G401.6 (cell line): ENCODE results near the gene SLC25A20.
"Not testable (repeated sequence)": the region's sequence is repeated elsewhere in the genome, so short reads cannot be mapped to it uniquely, and the experiment has no call there.

Source experiments
- FAIRE-seq: peaks from 2 replicates; lab custom pipeline; 2012; peaks lifted over from hg19 to GRCh38; lab: Jason Lieb, UNC

Gene SLC25A20

DNA sequence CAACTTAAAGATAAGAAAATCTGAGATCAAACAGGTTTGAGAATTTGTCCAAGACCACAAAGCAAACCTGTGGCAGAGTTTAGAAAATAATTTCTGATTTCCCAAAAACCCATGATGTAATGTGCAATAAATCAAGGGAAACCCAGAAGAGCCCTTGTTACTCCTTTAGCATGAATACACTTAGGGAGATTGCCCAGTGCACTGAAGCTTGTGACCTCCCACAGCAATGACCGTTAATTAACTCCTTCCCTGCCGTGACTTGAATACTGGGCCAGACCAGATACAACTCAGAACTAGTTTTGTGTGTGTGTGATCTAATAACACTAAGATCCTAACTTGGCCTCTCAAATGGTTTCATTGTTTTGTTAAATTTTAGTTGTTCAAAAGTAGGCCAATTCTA lies 53.5 kb downstream of the SLC25A20 start:
- FAIRE-seq, result no peak

- FAIRE-seq, result no peak
Measured at GRCh38 chr3:48837163-48837562, 61.5 kb downstream of the SLC25A20 start.

DNA sequence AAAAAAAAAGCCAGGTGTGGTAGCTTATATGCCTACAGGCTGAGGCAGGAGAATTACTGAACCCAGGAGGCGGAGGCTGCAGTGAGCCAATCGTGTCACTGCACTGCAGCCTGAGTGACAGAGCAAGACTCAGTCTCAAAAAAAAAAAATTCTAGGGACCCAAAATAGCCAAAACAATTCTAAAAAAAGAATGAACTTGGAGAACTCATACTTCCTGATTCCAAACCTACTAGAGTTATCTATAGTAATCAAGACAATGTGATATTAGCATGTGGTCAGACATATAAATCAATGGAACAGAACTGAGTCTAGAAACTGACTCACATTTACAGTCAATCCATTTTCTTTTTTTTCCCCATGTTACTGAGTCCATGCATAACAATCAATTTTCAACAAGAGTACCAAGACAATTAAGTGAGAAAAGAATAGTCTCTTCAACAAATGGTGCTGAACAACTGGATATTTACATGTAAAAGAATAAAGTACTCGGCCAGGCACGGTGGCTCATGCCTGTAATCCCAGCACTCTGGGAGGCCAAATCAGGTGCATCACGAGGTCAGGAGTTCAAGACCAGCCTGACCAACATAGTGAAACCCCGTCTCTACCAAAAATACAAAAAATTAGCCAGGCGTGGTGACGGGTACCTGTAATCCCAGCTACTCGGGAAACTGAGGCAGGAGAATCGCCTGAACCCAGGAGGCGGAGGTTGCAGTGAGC lies 62.9 kb downstream of the SLC25A20 start:
- FAIRE-seq, result no peak

DNA sequence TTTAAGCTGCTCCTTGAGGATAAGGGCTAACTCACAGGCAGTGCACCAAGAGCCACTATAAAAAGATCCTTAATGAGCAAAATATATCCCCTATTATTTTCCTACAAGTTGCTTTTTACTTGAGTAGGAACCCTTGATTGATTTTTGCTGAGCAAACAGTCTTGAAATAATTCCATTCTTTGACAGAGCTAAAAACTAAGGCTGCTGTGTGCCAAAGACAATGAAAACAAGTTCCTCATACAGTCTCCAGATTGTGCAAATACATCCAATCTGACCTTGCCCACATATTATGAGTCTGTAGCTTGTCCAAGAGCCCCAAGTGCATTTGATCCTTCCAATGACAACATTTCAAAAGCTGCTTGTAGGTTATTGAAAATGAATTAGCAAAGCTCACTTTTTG lies 66.0 kb downstream of the SLC25A20 start:
- FAIRE-seq, result no peak

DNA sequence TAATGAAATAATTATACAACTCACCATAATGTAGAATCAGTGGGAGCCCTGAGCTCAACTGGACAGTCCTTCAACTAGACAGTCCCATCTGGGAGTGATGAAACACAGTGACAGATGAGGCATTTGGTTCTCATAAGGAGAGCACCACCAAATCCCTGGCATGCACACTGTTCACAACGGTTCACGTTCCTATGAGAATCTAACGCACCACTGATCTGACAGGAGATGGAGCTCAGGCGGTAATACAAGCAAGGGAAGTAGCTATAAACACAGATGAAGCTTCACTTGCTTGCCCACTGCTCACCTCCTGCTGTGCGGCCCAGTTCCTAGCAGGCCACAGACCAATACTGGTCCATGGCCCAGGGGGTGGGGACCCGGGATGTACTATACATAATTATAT lies 68.0 kb downstream of the SLC25A20 start:
- FAIRE-seq, result no peak

DNA sequence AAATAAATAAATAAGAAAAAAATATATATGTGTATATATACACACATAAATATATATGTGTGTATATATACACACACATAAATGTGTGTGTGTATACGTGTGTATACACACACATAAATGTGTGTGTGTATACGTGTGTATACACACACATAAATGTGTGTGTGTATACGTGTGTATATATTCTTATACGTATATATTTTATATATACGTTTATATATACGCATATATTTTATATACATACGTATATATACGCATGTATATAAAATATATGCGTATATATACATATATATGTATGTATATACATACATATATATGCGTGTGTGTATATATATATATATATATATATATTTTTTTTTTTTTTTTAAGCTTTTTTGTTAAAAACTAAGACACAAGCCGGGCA lies 69.2 kb downstream of the SLC25A20 start:
- FAIRE-seq, result not testable (repeated sequence)

- FAIRE-seq, result not testable (repeated sequence)
Measured at GRCh38 chr3:48827874-48828273, 70.8 kb downstream of the SLC25A20 start.

DNA sequence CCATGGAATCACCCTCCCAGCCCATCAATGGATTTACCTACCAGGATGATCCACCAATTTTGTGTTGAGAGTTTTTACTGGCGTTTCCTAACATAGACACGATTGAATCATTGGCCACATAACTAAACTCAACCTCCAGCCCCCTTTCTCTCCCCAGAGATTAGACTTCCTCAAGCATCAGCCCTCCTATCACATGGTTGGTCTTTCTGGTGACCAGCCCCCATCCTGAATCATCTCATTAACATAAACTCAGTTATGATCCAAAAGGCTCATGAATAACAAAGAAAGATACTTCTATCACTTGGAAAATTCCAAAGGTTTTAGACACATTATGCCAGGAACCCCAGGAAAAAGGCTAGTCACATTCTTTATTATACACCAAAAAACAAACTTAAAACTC lies 72.2 kb downstream of the SLC25A20 start:
- no peak for FAIRE-seq

DNA sequence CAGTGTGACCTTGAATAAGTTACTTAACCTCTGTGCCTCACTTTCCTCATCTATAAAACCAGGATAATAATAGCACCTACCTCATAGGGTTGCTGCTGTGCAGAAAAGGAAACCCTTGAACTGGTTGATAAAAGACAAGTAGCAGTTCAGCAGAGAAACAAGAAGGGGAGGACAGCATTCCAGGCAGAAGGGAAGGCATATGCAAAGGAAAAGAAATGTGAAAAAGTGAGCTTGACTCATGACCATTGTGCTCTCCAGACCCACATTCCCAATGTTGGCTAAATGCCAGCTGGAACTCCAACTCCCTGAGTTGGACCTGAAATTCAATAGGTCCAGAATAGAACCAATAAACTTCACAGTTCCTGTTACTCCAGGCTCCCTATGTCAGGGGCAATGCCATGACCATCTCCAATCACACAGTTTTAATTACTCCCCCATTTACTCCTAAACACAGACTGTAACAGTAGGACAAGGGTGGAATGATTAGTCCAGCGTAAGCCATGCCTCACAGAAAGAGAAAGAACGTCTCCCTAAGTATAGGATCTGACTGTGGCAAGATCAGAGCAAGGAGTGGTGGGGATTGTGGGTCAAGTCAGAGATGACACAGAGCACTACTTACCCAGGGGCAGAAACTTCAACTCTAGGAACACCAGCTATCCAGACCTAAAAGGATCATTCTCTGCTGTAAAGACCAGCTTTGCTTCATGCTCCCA lies 77.9 kb downstream of the SLC25A20 start:
- FAIRE-seq, result no peak

DNA sequence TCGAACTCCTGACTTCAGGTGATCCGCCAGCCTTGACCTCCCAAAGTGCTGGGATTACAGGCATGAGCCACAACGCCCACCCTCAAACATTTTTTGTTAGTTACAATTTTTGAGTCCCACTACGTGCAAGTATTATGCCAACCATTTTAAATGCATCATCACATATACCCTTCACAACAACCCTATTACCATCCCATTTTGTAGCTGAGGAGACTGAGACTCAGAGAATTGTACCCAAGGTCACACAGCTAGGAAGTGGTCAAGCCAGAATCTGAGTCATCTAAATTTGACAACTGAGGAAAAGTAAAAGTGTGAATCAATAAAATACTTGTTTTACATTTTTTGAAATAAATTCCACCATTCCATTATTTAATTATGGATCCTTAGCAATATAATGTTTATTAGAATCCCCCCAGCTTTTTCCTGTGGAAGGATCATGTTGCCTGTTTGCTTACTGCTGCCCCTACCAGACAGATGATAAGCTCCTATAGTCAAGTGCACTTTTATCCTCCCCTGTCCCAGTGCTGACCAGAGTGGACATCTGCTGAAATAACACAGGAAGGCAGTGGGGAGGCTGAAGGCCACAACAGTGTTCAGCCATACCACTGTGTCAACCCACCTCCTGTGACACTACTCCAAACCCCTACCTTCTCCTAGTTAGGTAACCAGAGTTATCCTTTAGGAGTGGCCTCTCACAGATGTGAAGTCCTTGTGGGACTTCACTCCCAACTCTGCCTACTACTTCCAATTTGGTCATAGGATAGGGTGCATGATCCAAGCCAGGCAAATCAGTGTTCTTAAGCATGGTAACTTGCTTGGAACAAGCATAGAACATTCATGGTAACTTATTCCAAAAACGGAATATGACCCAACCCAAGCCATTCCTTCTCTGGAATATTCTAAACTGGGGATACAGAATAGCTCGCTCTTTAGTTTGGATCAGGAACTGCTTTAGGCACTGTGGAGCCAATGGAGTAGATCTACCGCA lies 79.2 kb downstream of the SLC25A20 start:
- FAIRE-seq, result no peak

DNA sequence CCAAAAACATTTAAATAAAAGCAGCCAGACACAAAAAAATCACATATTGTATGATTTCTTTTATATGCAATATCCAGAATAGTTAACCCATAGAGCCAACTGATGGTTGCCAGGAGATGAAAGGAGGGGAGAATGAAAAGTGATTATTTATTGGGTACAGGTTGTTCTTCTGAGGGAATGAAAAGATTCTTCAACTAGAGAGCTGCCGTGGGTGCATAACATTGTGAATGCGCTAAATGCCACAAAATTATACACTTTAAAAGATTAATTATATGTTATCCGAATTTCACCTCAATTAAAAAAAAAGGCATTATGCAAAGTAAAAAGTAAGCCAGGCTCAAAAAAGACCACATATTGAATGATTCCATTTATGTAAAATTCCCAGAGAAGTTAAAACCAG lies 87.2 kb downstream of the SLC25A20 start:
- no peak for FAIRE-seq
